ENCODE measurements around the gene CDC16. TPM values are rescaled to one million over a fixed set of nuclear protein-coding genes. Genes with fewer than 3 reads are reported as not detected.

Gene CDC16
- total and polyA plus RNA-seq, 2 of the 4 experiments (the other 2 are of a cell fraction): 41.6 to 66.6 TPM

DNA sequence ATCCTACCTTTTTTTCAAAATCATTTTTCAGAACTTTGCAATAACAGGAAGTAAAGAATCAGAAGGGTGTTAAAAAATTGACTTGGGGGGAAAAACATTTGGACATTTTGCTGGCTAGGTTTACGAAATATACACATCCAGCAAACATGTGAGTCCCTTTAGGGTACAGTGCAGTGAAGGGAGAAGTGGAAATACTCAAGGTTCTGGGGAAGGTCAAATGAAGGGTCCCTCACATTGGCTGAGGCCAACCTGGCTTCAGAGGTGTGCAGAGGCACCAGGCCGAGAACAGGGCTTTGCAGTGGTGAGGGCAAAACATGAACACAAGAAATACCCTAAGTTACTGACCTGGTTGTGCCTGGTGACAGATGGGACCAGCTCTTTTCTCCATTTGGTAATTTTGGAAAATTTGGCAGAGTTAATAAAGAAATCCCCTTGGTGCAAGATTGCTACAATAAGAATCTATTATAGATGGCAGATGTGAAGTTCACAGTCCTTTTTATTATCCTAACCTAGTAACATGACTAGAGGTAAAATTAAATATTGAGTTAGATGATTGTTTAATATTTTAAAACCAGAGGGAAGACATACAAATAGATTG is 45.2 kb downstream of the CDC16 start:
- no peak overlapping the region for H4K91ac ChIP-seq (ENCODE audit: insufficient read depth, low read depth, low read length)
- H3K4me1 ChIP-seq (ENCODE audit: control insufficient read depth, insufficient read depth, low read length): peaks cover 4% of the 10 kb centered on the region
- no peak overlapping the region for H3K4me3 ChIP-seq (ENCODE audit: insufficient read depth, low read depth, low read length)
- H3K9me3 ChIP-seq (ENCODE audit: control insufficient read depth, insufficient read depth, low read length): no peaks in the 10 kb centered on the region
- peak overlapping the region; percentile 10; the same call in 1 of the 2 replicates for H3K56ac ChIP-seq (ENCODE audit: extremely low read depth, insufficient read depth, low read length)
- 100% methylated on average over 1 of the region's 2 CpGs; no CpG with 5 or more reads in 1 of the 2 experiments for WGBS, 2 experiments (ENCODE audit: extremely low coverage in 2 of 2, insufficient read length in 1 of 2)
- no peaks in the 10 kb centered on the region; the same call in 1 of the 2 replicates for H3K9me1 ChIP-seq (ENCODE audit: insufficient read depth, low read length)
- no TSS peak for BruUV-seq (replicated peaks)
- intact Hi-C loops (cut with micrococcal nuclease): no loop called here
- peaks cover 13 to 38% of the 10 kb centered on the region in 2 experiments for H3K79me1 ChIP-seq (ENCODE audit: low read depth in 1 of 2, low read length in 2 of 2)
- H3K4ac ChIP-seq (ENCODE audit: low read depth, low read length): peak overlapping the region; percentile 35; the same call in 1 of the 2 replicates
- H3K27ac ChIP-seq (ENCODE audit: insufficient read depth, low read length): peak overlapping the region; percentile 17; the same call in 1 of the 2 replicates
- in situ Hi-C loops (cut with MboI; ENCODE audit: low sequenced_read_pairs): no loop called here
- H3K23ac ChIP-seq (ENCODE audit: low read depth, low read length): peak overlapping the region; percentile 80
- ChIA-PET CTCF (no interaction called here), POLR2A (ENCODE audit: unreplicated experiment) (interaction anchor here (1.2 kb wide), 1 partner anchor 40 kb away, joined by 3 read pairs; no protein-coding TSS in a partner anchor)
- H3K36me3 ChIP-seq (ENCODE audit: control insufficient read depth, insufficient read depth, low read length): peaks cover 16% of the 10 kb centered on the region
- H4K5ac ChIP-seq (ENCODE audit: low read depth, low read length): peak overlapping the region; percentile 53; the same call in 1 of the 2 replicates
- H3K18ac ChIP-seq (ENCODE audit: low read depth, low read length): no peak overlapping the region
- H4K20me1 ChIP-seq (ENCODE audit: insufficient read depth, low read length): peaks cover 3% of the 10 kb centered on the region; the same call in 1 of the 2 replicates
- dilution Hi-C loops (cut with HindIII; ENCODE audit: low sequenced_read_pairs, unreplicated experiment): no loop called here
- DNase-seq (no peak), ATAC-seq (ENCODE audit: low read depth) (no peak)
- H2BK15ac ChIP-seq (ENCODE audit: low read depth, low read length): no peak overlapping the region
- H3K14ac ChIP-seq (replicated peaks; ENCODE audit: low read depth, low read length): peak overlapping the region; percentile 76
- no peak overlapping the region for H3K4me2 ChIP-seq (ENCODE audit: low read depth, low read length)
- H2AFZ ChIP-seq (replicated peaks; ENCODE audit: low read length, poor library complexity): no peak overlapping the region
- H3K27me3 ChIP-seq (ENCODE audit: control insufficient read depth, insufficient read depth, low read length): no peaks in the 10 kb centered on the region
- no peak overlapping the region for H2BK120ac ChIP-seq (ENCODE audit: low read depth, low read length)
- peak overlapping the region in 1 of 2 experiments; percentile 71; a peak in 2 of 4 replicates for H4K8ac ChIP-seq (ENCODE audit: low read depth in 2 of 2, low read length in 2 of 2)
- H2AK5ac ChIP-seq (ENCODE audit: low read depth, low read length): peak overlapping the region; percentile 33; the same call in 1 of the 2 replicates
- peak overlapping the region; percentile 15 for H2BK5ac ChIP-seq (ENCODE audit: low read depth, low read length, poor library complexity, severe bottlenecking)
- no peak overlapping the region for H3K9ac ChIP-seq (ENCODE audit: low read depth, low read length)
- H2BK20ac ChIP-seq (ENCODE audit: low read depth, low read length): no peak overlapping the region; the same call in 1 of the 2 replicates
- peak overlapping the region; percentile 76 for H2AK9ac ChIP-seq (replicated peaks; ENCODE audit: low read depth, low read length, poor library complexity)
- TF ChIP-seq MAFK (IDR thresholded peaks at IDR 0.05; ENCODE audit: low read depth, low read length): no peak
- TF ChIP-seq RFX5 (IDR thresholded peaks at IDR 0.05; ENCODE audit: low read depth, low read length): no peak
- no peak for TF ChIP-seq CTCF (conservative IDR thresholded peaks at IDR 0.05; ENCODE audit: low read depth, low read length)
- TF ChIP-seq CHD1 (IDR thresholded peaks at IDR 0.05; ENCODE audit: low read depth, low read length): no peak
- TF ChIP-seq MXI1 (IDR thresholded peaks at IDR 0.05; ENCODE audit: borderline replicate concordance, low read depth, low read length): no peak
- TF ChIP-seq CEBPB (IDR thresholded peaks at IDR 0.05; ENCODE audit: low read depth, low read length): no peak
- no peak for TF ChIP-seq BHLHE40 (IDR thresholded peaks at IDR 0.05; ENCODE audit: low read depth, low read length)
- no peak for TF ChIP-seq NFE2L2 (IDR thresholded peaks at IDR 0.05; ENCODE audit: low read depth, low read length)
- no peak for TF ChIP-seq POLR2A (IDR thresholded peaks at IDR 0.05; ENCODE audit: low read depth, low read length)
- TF ChIP-seq RCOR1 (IDR thresholded peaks at IDR 0.05; ENCODE audit: insufficient replicate concordance, low read length): no peak
- no peak for TF ChIP-seq SMC3 (IDR thresholded peaks at IDR 0.05; ENCODE audit: low read depth, low read length)
- no peak for TF ChIP-seq FOS (IDR thresholded peaks at IDR 0.05; ENCODE audit: low read depth, low read length)
- TF ChIP-seq, protein P1, sequence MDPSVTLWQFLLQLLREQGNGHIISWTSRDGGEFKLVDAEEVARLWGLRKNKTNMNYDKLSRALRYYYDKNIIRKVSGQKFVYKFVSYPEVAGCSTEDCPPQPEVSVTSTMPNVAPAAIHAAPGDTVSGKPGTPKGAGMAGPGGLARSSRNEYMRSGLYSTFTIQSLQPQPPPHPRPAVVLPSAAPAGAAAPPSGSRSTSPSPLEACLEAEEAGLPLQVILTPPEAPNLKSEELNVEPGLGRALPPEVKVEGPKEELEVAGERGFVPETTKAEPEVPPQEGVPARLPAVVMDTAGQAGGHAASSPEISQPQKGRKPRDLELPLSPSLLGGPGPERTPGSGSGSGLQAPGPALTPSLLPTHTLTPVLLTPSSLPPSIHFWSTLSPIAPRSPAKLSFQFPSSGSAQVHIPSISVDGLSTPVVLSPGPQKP (IDR thresholded peaks at IDR 0.05; ENCODE audit: borderline replicate concordance, low read depth, low read length): no peak
- TF ChIP-seq USF2 (IDR thresholded peaks at IDR 0.05; ENCODE audit: low read depth, low read length): no peak
- no peak for TF ChIP-seq RAD21 (IDR thresholded peaks at IDR 0.05; ENCODE audit: low read length)

All from IMR-90 (cell line).